Keratinocyte (primary cell): ENCODE data around the gene ARHGAP8. TPM values are rescaled to one million over a fixed set of nuclear protein-coding genes. Genes with fewer than 3 reads are reported as not detected.

Experiments used
- DNase-seq: peaks from one replicate; pipeline ENCODE4 v3.0.0-alpha.2; 2011; ENCODE audit warnings: low read depth, missing footprints, low spot score
- FAIRE-seq: peaks from 2 replicates; lab custom pipeline; 2011; peaks lifted over from hg19 to GRCh38; lab: Jason Lieb, UNC
- H2AFZ ChIP-seq: 2 replicates; pipeline ENCODE4 v1.6.0; 2012; ENCODE audit warnings: low read length, control low read depth, inconsistent platforms; ENCODE audit not compliant: control insufficient read depth
- H3K27ac ChIP-seq: 2 replicates; pipeline ENCODE4 v1.5.1; 2011; ENCODE audit warnings: low read length; ENCODE audit not compliant: control insufficient read depth, insufficient read depth
- H3K27me3 ChIP-seq: 3 replicates; pipeline ENCODE4 v1.6.0; 2011; ENCODE audit warnings: low read length; ENCODE audit not compliant: control insufficient read depth, insufficient read depth; ENCODE audit errors: extremely low read depth
- H3K36me3 ChIP-seq, 2 experiments: 2 replicates in 1 of 2; 3 replicates in 1 of 2; pipeline ENCODE4 v1.5.1; 2011; ENCODE audit warnings: low read length in 2 of 2, mild to moderate bottlenecking in 1 of 2; ENCODE audit not compliant: control insufficient read depth in 2 of 2, insufficient read depth in 2 of 2; ENCODE audit errors: extremely low read depth in 1 of 2
- H3K4me1 ChIP-seq: 3 replicates; pipeline ENCODE4 v1.5.1; 2011; ENCODE audit warnings: low read length; ENCODE audit not compliant: control insufficient read depth, insufficient read depth; ENCODE audit errors: extremely low read depth
- H3K4me2 ChIP-seq: 3 replicates; pipeline ENCODE4 v1.6.0; 2011; ENCODE audit warnings: low read depth, low read length; ENCODE audit not compliant: control insufficient read depth, insufficient read depth; ENCODE audit errors: extremely low read depth
- H3K4me3 ChIP-seq, 3 experiments: fragments of 200-600 bp in 1 of 3; sonication (generic) in 1 of 3; 2 replicates in 2 of 3; 3 replicates in 1 of 3; pipeline ENCODE4 v1.5.1; 2011 to 2016; ENCODE audit warnings: low read length in 3 of 3, mild to moderate bottlenecking in 3 of 3, control low read depth in 2 of 3, inconsistent platforms in 1 of 3, low read depth in 1 of 3, mixed read lengths in 1 of 3, mixed run types in 1 of 3, moderate library complexity in 1 of 3; ENCODE audit not compliant: control insufficient read depth in 2 of 3, insufficient read depth in 2 of 3; ENCODE audit errors: extremely low read depth in 1 of 3
- H3K79me2 ChIP-seq: 2 replicates; pipeline ENCODE4 v1.6.0; 2012; ENCODE audit warnings: low read length; ENCODE audit not compliant: control insufficient read depth, insufficient read depth
- H3K9ac ChIP-seq: 3 replicates; pipeline ENCODE4 v1.6.0; 2011; ENCODE audit warnings: low read length; ENCODE audit not compliant: control insufficient read depth, insufficient read depth; ENCODE audit errors: extremely low read depth
- H3K9me1 ChIP-seq: 3 replicates; pipeline ENCODE4 v1.6.0; 2011; ENCODE audit warnings: low read length; ENCODE audit not compliant: control insufficient read depth, insufficient read depth; ENCODE audit errors: extremely low read depth
- H3K9me3 ChIP-seq: 2 replicates; pipeline ENCODE4 v1.5.1; 2012; ENCODE audit warnings: low read depth, low read length; ENCODE audit not compliant: control insufficient read depth
- H4K20me1 ChIP-seq: 3 replicates; pipeline ENCODE4 v1.6.0; 2011; ENCODE audit warnings: low read length; ENCODE audit not compliant: control insufficient read depth, insufficient read depth; ENCODE audit errors: extremely low read depth
- CTCF ChIP-seq, 3 experiments: IDR thresholded peaks in 1 of 3; conservative IDR thresholded peaks in 1 of 3; optimal IDR thresholded peaks in 1 of 3; 2 replicates in 2 of 3; 3 replicates in 1 of 3; pipeline versions ENCODE3 to v1.5.1; 2011; ENCODE audit warnings: low read length in 3 of 3, mild to moderate bottlenecking in 3 of 3, moderate library complexity in 2 of 3, control low read depth in 1 of 3, inconsistent platforms in 1 of 3; ENCODE audit not compliant: insufficient read depth in 2 of 3; ENCODE audit errors: extremely low read depth in 1 of 3
- EZH2 ChIP-seq: IDR thresholded peaks from one replicate; pipeline ENCODE4 v1.6.1; 2012; ENCODE audit warnings: inconsistent platforms, mild to moderate bottlenecking, low read length, moderate library complexity
- dilution Hi-C: fragments of 300-500 bp; cut with MboI; formaldehyde crosslinking; loops from one replicate; pipeline ENCODE4 v1.7.0; 2020; ENCODE audit warnings: low sequenced_read_pairs; ENCODE audit not compliant: extremely low pct_ligation_motif_present
- polyA plus RNA-seq, 5 experiments: library from polyadenylated mRNA; depleted of rRNA in 3 of 5; stranded (reverse) in 3 of 5; stranded (forward) in 1 of 5; unstranded in 1 of 5; fragments of >200 nt; gene quantifications; 1 replicate in 1 of 5; 2 replicates in 3 of 5; 3 replicates in 1 of 5; pipeline versions ENCODE4 v1.2.1 to v1.2.3, GENCODE V29; 2011 to 2012; ENCODE audit warnings: missing spikeins in 2 of 5, low read depth in 1 of 5, low replicate concordance in 1 of 5

ARHGAP8 gene
- polyA plus RNA-seq, 1 donor (not counting 4 experiments of a cell fraction or from before 2014, with no cell fraction given): 21.3 TPM

GRCh38 chr22:44755956-44756361, 3.6 kb downstream of the ARHGAP8 start:
- Histone ChIP-seq H3K9me3 (no peaks in the 10 kb centered on the region), H3K79me2 (peaks cover 63% of the 10 kb centered on the region), H3K36me3 (peaks cover 5 to 8% of the 10 kb centered on the region in 2 experiments), H3K9ac (no peak overlapping the region), H4K20me1 (peaks cover 28% of the 10 kb centered on the region), H3K27me3 (no peaks in the 10 kb centered on the region), H3K4me1 (peaks cover 43% of the 10 kb centered on the region), H3K4me3 (peak overlapping the region in 2 of 3 experiments; percentile 10 to 19), H3K27ac (no peak overlapping the region), H2AFZ (no peak overlapping the region), H3K9me1 (peaks cover 13% of the 10 kb centered on the region), H3K4me2 (peak overlapping the region; percentile 79)
- no peak for DNase-seq
- dilution Hi-C loops: no loop called here
- peak; percentile 84 for FAIRE-seq
- TF ChIP-seq CTCF (optimal IDR thresholded peaks at IDR 0.05 in 1 of 3, IDR thresholded peaks at IDR 0.05 in 1 of 3, conservative IDR thresholded peaks at IDR 0.05 in 1 of 3; ENCODE audit: extremely low read depth in 1 of 3, insufficient read depth in 2 of 3, low read length in 3 of 3) (no peak), EZH2 (no peak)

- Histone ChIP-seq H3K27me3 (no peaks in the 10 kb centered on the region), H3K9ac (no peak overlapping the region), H3K9me1 (peaks cover 13% of the 10 kb centered on the region), H3K4me3 (no peak overlapping the region), H3K4me1 (peaks cover 41% of the 10 kb centered on the region), H3K36me3 (peaks cover 5 to 8% of the 10 kb centered on the region in 2 experiments), H4K20me1 (peaks cover 28% of the 10 kb centered on the region), H3K9me3 (no peaks in the 10 kb centered on the region), H3K79me2 (peaks cover 66% of the 10 kb centered on the region), H3K4me2 (no peak overlapping the region), H3K27ac (no peak overlapping the region), H2AFZ (no peak overlapping the region)
- TF ChIP-seq CTCF (optimal IDR thresholded peaks at IDR 0.05 in 1 of 3, IDR thresholded peaks at IDR 0.05 in 1 of 3, conservative IDR thresholded peaks at IDR 0.05 in 1 of 3; ENCODE audit: extremely low read depth in 1 of 3, insufficient read depth in 2 of 3, low read length in 3 of 3): no peak
- FAIRE-seq (peak; percentile 79), DNase-seq (no peak)
- dilution Hi-C loops: no loop called here
Measured at GRCh38 chr22:44758344-44758973, 6.1 kb downstream of the ARHGAP8 start.
